ENCODE results near the gene FHOD1. TPM values are rescaled to one million over a fixed set of nuclear protein-coding genes. Genes with fewer than 3 reads are reported as not detected.

Gene FHOD1
- total RNA-seq, 4 donors from 2014 or later: 6.3 to 15.6 (median 8.4) TPM

DNA sequence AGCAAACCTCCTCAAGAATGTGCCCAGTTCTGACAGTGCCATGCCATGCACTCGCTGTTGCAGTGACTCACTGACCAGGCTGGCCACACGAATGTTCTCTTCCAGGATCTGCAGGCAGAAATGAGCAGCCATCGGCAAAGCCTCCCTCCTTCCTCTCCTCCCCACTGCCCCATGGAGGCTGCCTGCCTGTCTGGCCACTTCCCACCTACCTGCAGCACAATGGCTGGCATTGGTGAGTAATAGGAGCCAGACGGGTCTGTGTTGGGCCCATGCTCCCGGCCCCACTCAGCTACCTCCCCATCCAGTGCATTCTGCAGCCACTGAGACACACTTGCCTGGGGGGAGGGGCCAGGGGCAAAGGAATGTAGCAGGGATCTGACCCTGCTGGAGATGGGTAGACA, 60.7 kb downstream of the FHOD1 start:
- TF ChIP-seq POLR2A (IDR thresholded peaks at IDR 0.05): no peak
- TF ChIP-seq CTCF (IDR thresholded peaks at IDR 0.05): no peak
- H3K4me3 ChIP-seq (ENCODE audit: low read depth, poor library complexity, severe bottlenecking): no peak overlapping the region
- DNase-seq (ENCODE audit: low spot score in 2 of 2): no peak
- intact Hi-C loops (cut with DNase I; ENCODE audit: low total_unique reads): no loop called here
- WGBS, 2 donors: 58 to 77% methylated on average over 5 of the region's 5 CpGs

DNA sequence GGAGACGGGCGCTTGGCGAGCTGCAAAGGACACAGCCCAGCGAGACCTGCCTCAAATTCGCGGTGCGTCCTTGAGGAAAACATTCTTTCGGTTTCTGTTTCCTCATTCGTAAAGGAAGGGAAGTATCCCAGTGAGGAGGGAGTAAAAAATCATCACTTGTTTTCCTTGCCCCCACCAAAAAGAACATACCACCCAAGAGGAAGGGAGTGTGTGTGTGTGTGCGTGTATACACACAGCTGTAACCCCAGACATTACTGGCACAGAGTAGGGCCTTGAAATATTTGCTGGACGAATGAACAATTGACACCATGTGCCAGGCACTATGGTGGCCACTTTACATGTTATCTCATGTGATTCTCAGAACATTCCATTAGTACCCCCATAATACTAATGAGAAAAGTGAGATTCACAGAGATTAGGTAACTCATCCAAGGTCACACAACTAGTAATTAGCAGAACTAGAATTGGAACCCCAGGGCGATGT, 61.6 kb downstream of the FHOD1 start:
- intact Hi-C loops (cut with DNase I; ENCODE audit: low total_unique reads): no loop called here
- 8 to 11% methylated on average over 12 of the region's 12 CpGs for WGBS, 2 donors
- TF ChIP-seq POLR2A (IDR thresholded peaks at IDR 0.05): no peak
- no peak for TF ChIP-seq CTCF (IDR thresholded peaks at IDR 0.05)
- no peak for DNase-seq (ENCODE audit: low spot score in 2 of 2)
- H3K4me3 ChIP-seq (ENCODE audit: low read depth, poor library complexity, severe bottlenecking): no peak overlapping the region

- intact Hi-C loops (cut with DNase I; ENCODE audit: low total_unique reads): no loop called here
- H3K4me3 ChIP-seq (ENCODE audit: low read depth, poor library complexity, severe bottlenecking): no peak overlapping the region
Observed at GRCh38 chr16:67184995-67185650, 62.2 kb downstream of the FHOD1 start.

DNA sequence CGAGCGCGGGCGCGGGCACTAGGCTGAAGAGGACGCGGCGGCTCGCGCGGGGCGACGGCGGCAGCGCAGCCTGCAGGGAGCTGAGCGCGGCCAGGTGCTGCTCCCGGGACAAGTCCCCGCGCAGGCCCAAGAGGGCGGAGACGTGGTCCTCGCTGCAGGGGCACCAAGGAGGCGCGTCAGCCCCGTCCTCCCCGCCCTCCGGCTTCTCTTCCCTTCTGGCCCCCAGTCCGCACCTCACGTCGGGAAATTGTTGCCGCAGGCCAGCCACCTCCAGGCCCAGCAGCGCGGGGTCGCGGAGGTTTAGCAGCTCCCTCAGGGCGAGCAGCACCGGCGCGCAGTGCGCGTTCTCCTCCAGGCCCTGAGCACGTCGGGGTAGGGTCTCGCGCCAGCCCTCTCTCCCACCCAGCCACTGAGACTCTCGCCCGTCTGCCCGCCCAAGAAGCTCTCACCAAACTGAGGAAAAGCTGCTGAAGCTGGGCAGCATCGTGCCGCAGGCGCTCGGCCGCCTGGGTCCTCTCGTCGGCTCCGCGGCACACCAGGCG, 62.8 kb downstream of the FHOD1 start:
- WGBS, 2 donors: 4 to 7% methylated on average over 24 to 30 of the region's 59 CpGs
- DNase-seq (ENCODE audit: low spot score in 2 of 2): no peak
- intact Hi-C loops (cut with DNase I; ENCODE audit: low total_unique reads): no loop called here
- TF ChIP-seq CTCF (IDR thresholded peaks at IDR 0.05) (no peak), POLR2A (IDR thresholded peaks at IDR 0.05) (no peak)
- peak overlapping the region; percentile 49 for H3K4me3 ChIP-seq (ENCODE audit: low read depth, poor library complexity, severe bottlenecking)

More at GRCh38 chr16:67184995-67185650, 62.2 kb downstream of the FHOD1 start:
- TF ChIP-seq CTCF (IDR thresholded peaks at IDR 0.05): peak in 1 of 3 donors; percentile 74
- TF ChIP-seq POLR2A (IDR thresholded peaks at IDR 0.05): no peak
- DNase-seq (ENCODE audit: low spot score in 2 of 2): peak; percentile 83 to 98
- WGBS, 2 donors: 12 to 14% methylated on average over 35 to 41 of the region's 43 CpGs

DNA sequence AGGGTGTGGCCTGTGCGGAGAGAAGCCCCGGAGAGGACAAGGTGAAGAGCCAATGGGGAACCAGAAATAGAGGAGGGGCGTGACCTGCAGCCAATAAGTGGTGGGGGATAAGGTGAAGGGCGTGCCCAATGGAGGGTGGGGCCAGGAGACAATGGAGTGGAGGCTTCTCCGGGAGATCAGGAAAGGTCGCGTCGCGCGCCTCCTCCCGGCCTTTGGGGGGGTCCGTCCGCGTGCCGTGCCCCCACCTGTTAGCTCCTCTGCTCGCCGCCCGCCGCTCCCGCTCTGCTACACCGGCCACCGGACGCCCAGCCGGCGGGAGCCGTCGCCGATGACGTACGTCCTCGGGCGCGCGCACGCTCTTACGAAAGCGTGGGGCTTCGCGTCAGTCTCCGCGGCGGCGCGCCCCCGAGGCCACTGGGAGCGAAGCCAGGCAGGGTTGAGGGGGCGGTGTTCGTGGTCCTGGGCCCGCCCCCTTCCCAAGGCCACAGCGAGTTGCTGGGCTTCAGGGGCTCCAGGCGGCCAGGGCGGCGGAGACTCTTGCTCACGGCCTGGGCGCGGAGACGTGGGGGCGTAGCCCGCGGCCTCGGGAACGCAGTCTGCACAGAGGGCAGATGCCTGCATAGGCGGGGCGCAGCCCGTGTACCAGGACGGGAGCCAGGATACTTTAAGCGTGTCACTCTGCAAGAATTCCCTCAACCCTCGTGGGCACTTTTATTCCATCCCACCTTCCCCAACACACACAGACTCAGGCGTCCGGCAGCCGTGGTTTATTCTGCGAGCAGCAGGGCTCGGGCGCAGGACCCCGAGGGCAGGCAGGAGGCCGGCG, 63.4 kb downstream of the FHOD1 start, which contains the start of gene MATCAP1:
TSS of gene MATCAP1 (minus strand) at position 337 of the 826 bp plus-strand sequence. CDS start 3,353 bp downstream, outside the sequence.
- DNase-seq (ENCODE audit: low spot score in 2 of 2): peak; percentile 97 to 99

More for the DNA sequence above, 63.4 kb downstream of the FHOD1 start, which contains the start of gene MATCAP1:
- intact Hi-C loops (cut with DNase I; ENCODE audit: low total_unique reads): no loop called here
- WGBS, 2 donors: 1% methylated on average over 36 to 57 of the region's 77 CpGs
- TF ChIP-seq CTCF (IDR thresholded peaks at IDR 0.05) (peak in 1 of 3 donors; percentile 24), POLR2A (IDR thresholded peaks at IDR 0.05) (no peak)
- peak within 1 kb of the TSS; percentile 49 for H3K4me3 ChIP-seq (ENCODE audit: low read depth, poor library complexity, severe bottlenecking)

Data from lower leg skin (tissue), 4 donors.